HUES64 (cell line): ENCODE results near the gene PRKAG2.

Experiments used
- H3K27ac ChIP-seq: 2 replicates; pipeline ENCODE4 v1.7.0; 2013; ENCODE audit warnings: low read depth, low read length, inconsistent platforms
- H3K27me3 ChIP-seq: 2 replicates; pipeline ENCODE4 v1.6.1; 2013; ENCODE audit warnings: mild to moderate bottlenecking, low read length; ENCODE audit not compliant: insufficient read depth
- H3K36me3 ChIP-seq: 2 replicates; pipeline ENCODE4 v1.6.1; 2013; ENCODE audit warnings: mild to moderate bottlenecking, low read length; ENCODE audit not compliant: insufficient read depth
- H3K4me1 ChIP-seq: 2 replicates; pipeline ENCODE4 v1.6.1; 2013; ENCODE audit warnings: mild to moderate bottlenecking, low read length, moderate library complexity; ENCODE audit not compliant: insufficient read depth
- H3K4me3 ChIP-seq: 2 replicates; pipeline ENCODE4 v1.5.1; 2013; ENCODE audit warnings: mild to moderate bottlenecking, low read length, moderate library complexity
- H3K9ac ChIP-seq: 2 replicates; pipeline ENCODE4 v1.6.1; 2013; ENCODE audit warnings: mild to moderate bottlenecking, low read depth, low read length
- H3K9me3 ChIP-seq: 2 replicates; pipeline ENCODE4 v1.6.1; 2013; ENCODE audit warnings: low read depth, low read length; ENCODE audit not compliant: insufficient read depth
- WGBS: fragments of 150-250, 120-280 bp; methylation state at CpG from one replicate; pipeline ENCODE4 v1.1.7; 2013; ENCODE audit warnings: missing lambda C conversion rate; 5-methylcytosine and 5-hydroxymethylcytosine counted together

PRKAG2 gene

DNA sequence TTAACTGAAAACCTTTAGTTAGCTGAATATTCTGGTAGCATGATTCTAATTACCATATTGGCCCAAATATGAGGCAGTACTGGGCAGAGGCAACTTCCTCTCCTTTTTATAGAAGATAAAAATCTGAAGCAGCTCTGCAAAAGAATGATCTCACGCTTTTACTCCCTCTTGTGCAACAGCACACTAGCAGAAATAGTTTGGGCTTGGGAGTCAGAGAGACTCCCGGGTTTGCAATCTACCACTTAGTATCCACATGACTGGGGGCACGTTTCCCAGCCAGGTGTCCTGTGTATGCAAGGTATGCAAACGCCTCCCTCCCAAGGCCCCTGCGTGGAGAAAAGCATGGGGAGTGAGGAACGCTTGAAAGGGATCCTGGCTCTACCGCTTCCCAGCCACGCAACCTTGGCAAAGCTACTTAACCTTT, 310.0 kb downstream of the PRKAG2 start:
- Histone ChIP-seq H3K4me3 (no peak overlapping the region), H3K27ac (no peak overlapping the region), H3K9ac (no peak overlapping the region), H3K36me3 (peaks cover 16% of the 10 kb centered on the region; the same call in 1 of the 2 replicates), H3K9me3 (no peaks in the 10 kb centered on the region), H3K4me1 (peaks cover 7% of the 10 kb centered on the region; the same call in 1 of the 2 replicates), H3K27me3 (no peaks in the 10 kb centered on the region)
- 36% methylated on average over 6 of the region's 8 CpGs for WGBS

DNA sequence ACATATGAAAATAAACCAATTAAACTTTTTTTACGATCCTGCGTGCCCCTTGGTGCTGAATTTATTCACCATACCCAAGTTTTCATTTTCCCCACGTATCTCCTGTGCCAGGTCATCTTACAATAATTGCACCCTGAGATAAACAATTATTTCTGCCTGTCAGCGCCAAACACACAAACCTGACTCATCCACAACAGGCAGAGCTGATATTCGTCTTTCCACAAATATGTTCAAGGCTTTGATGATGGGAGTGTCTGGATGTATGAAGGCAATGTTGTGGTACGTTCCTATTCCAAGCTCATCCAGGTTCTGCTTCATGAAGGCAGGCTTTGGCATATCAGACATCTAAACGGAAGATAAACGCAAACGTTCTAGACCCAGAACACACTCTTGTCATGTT, 311.4 kb downstream of the PRKAG2 start:
- Histone ChIP-seq H3K36me3 (peaks cover 24% of the 10 kb centered on the region; the same call in 1 of the 2 replicates), H3K9ac (no peak overlapping the region), H3K27ac (no peak overlapping the region), H3K27me3 (no peaks in the 10 kb centered on the region), H3K4me3 (no peak overlapping the region), H3K4me1 (peaks cover 7% of the 10 kb centered on the region; the same call in 1 of the 2 replicates), H3K9me3 (no peaks in the 10 kb centered on the region)
- WGBS, result 92% methylated on average over 9 of the region's 9 CpGs

DNA sequence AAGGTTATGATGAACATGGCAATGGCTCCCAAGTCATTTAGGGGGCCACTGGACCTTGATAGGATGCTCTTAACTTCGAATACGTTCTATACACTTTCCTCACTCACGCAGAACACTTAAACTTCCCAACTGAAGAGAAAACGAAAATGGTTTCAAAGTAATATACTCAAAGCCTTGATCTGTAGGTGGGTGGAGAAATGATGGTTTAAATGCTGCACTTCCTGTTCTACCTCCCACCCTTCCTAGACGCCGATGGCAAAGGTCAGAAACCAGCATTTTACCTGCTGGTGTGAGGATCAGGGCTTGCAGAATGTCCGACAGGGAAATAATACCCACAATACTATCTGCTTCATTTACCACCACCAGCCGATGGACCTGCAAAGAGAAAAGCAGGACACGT, 316.7 kb downstream of the PRKAG2 start:
- no peaks in the 10 kb centered on the region for H3K4me1 ChIP-seq
- WGBS, result 95% methylated on average over 8 of the region's 9 CpGs

DNA sequence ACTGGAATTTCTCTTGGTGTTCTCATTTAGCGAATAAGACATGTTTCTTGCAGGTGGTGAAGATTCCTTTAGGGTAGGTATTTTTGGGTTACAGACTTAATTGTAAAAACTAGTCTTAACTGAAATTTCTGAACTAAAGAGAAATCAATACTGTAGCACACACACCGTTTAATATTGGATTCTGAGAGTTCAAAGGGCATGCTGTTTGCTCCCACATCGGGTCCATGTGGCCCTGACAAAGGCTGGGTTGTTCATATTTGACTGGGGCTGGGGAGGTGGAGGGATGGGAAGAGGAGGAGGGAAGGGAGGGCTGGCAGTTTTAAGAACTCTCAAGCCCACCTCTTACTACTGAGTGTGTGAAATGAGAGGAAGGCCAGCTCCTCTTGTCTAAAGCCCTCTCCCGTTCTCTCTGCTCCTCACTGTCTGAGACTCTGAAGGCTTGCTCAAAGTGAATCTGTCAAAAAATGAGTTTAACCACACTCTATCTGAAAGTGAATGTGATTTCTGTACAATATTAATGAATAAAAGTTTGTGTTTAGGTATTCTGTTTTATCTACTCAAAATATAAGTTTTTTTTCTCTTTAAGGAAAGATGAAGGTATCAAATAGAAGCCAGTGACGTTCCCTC, 317.2 kb downstream of the PRKAG2 start:
- Histone ChIP-seq H3K4me3 (no peak overlapping the region), H3K27me3 (no peaks in the 10 kb centered on the region), H3K4me1 (no peaks in the 10 kb centered on the region), H3K36me3 (peaks cover 33% of the 10 kb centered on the region), H3K9me3 (no peaks in the 10 kb centered on the region), H3K9ac (no peak overlapping the region), H3K27ac (no peak overlapping the region)
- WGBS, result 95% methylated on average over 5 of the region's 5 CpGs

More for the DNA sequence above, 316.7 kb downstream of the PRKAG2 start:
- Histone ChIP-seq H3K27ac (no peak overlapping the region), H3K27me3 (no peaks in the 10 kb centered on the region), H3K9ac (no peak overlapping the region), H3K4me3 (no peak overlapping the region), H3K9me3 (no peaks in the 10 kb centered on the region), H3K36me3 (peaks cover 34% of the 10 kb centered on the region)

DNA sequence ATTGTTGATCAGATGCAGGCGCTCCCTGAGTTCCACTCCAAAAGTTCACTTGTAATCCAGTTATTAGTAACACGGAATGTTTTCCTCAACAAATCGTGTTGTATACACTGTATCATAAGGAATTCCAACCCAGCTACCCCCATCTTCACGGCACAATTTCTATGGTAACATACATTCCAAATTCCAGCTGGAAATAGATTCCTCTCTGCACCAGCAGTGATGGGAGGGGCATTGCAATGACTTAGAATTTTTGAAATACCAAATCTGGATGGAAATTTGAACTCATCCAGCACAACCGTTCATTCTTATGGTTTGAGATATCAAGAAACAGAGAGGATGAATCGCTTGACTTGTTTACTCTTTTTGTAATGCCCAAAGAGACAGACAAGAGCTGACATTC, 318.3 kb downstream of the PRKAG2 start:
- H3K9ac ChIP-seq, result no peak overlapping the region
- H3K36me3 ChIP-seq, result peaks cover 27% of the 10 kb centered on the region
- WGBS, result 91% methylated on average over 6 of the region's 6 CpGs
- H3K4me1 ChIP-seq, result no peaks in the 10 kb centered on the region
- H3K9me3 ChIP-seq, result no peaks in the 10 kb centered on the region
- H3K27me3 ChIP-seq, result no peaks in the 10 kb centered on the region
- no peak overlapping the region for H3K27ac ChIP-seq
- no peak overlapping the region for H3K4me3 ChIP-seq

DNA sequence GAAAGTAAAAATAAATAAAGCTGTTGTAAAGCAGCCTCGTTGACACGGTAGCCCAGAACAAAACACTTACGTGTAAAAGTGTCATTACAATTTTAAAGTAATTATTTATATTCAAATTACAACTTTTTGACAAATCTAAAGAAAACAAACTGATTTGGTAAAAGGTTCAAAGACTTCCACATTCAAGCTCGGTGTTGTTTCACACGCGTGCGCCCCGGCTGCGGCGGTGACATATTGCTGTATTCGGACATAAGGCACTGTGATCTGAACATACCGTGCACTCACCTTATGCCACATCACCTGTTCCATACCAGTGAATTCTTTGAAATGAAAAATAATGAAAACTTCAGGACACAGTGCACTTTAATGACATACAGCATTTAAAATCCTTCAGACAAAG, 320.3 kb downstream of the PRKAG2 start:
- Histone ChIP-seq H3K4me1 (no peaks in the 10 kb centered on the region), H3K4me3 (no peak overlapping the region), H3K27me3 (no peaks in the 10 kb centered on the region), H3K27ac (no peak overlapping the region), H3K36me3 (peaks cover 21% of the 10 kb centered on the region), H3K9ac (no peak overlapping the region), H3K9me3 (no peaks in the 10 kb centered on the region)
- 97% methylated on average over 9 of the region's 12 CpGs for WGBS

DNA sequence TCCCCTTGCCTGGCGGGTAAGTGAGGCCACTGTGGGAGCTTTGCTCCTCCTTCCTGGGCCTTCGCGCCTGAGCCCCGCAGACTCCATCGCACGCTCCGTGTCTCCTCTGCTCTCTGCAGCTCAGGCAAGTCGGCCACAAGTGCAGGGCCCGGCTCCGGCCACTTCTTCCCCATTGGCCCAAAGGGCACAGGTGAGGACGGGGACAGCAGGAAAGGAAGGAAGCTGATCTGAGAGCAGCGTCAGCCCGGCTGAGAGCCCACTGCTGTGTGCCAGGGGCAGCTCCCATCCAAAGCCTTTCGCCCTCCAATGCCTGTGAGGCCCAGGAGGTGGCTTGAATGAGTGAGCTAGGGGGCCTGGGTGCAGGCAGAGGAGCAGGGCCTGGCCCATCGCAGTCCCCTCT, 323.6 kb downstream of the PRKAG2 start:
- 84% methylated on average over 15 of the region's 15 CpGs for WGBS

DNA sequence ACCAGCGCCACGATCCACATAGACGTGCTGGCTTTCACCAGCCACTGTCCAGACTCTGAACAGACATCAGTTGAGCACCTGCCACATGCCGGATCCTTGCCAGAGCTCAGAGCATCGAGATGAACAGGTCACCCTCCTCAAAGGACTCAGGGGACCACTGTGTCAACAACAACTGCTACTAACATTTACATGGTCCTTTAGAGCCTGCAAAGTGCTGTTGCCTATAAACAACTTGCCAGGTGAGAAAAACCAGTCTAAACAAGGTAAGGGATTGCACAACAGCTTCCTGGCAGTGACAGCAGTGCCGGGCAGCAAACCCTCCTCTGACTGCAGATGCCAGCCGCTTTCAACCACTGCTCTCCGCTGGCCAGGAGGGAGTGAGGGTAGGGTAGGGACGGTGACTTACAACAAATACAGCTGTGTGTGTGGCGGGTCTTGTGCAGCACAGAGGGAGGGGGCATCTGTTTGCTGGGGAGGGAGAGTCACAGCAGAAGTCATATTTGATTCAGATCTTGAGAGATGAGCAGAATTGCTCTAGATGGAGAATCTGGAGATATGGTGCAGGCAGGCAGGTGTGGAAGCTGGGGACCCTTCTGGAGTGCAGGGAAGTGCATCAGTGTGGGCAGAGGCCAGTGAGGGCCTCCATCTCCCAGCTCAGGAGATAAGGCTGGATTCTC, 324.4 kb downstream of the PRKAG2 start:
- Histone ChIP-seq H3K27me3 (no peaks in the 10 kb centered on the region), H3K9ac (no peak overlapping the region)
- WGBS, result 87% methylated on average over 10 of the region's 10 CpGs

More for the DNA sequence above, 323.6 kb downstream of the PRKAG2 start:
- no peaks in the 10 kb centered on the region for H3K9me3 ChIP-seq
- H3K4me3 ChIP-seq, result no peak overlapping the region
- no peak overlapping the region for H3K9ac ChIP-seq
- H3K27me3 ChIP-seq, result no peaks in the 10 kb centered on the region
- no peaks in the 10 kb centered on the region for H3K4me1 ChIP-seq
- H3K36me3 ChIP-seq, result peaks cover 4% of the 10 kb centered on the region; the same call in 1 of the 2 replicates
- H3K27ac ChIP-seq, result no peak overlapping the region

DNA sequence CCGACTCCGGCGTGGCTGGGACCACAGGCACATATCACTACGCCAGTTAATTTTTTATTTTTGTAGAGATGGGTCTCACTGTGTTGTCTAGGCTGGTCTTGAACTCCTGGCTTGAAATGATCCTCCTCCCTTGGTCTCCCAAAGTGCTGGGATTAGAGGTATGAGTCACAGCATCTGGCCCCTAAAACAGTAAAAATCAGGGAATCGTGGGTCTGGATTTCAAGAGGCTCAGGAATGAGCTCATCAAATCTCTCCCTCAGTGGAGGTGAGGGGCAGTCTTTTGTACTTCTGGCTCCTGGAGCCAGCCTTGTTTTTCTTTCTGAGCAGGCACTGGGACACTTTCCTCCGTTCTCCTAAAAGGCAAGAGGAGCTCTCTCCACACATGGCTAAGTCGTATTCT, 325.1 kb downstream of the PRKAG2 start:
- WGBS, result 92% methylated on average over 7 of the region's 7 CpGs
- no peak overlapping the region for H3K4me3 ChIP-seq
- H3K4me1 ChIP-seq, result no peaks in the 10 kb centered on the region
- peaks cover 1% of the 10 kb centered on the region; the same call in 1 of the 2 replicates for H3K36me3 ChIP-seq
- no peak overlapping the region for H3K9ac ChIP-seq
- H3K27me3 ChIP-seq, result no peaks in the 10 kb centered on the region
- no peak overlapping the region for H3K27ac ChIP-seq
- H3K9me3 ChIP-seq, result no peaks in the 10 kb centered on the region

More for the DNA sequence above, 324.4 kb downstream of the PRKAG2 start:
- Histone ChIP-seq H3K4me3 (no peak overlapping the region), H3K4me1 (no peaks in the 10 kb centered on the region), H3K36me3 (peaks cover 4% of the 10 kb centered on the region; the same call in 1 of the 2 replicates), H3K9me3 (no peaks in the 10 kb centered on the region), H3K27ac (no peak overlapping the region)

DNA sequence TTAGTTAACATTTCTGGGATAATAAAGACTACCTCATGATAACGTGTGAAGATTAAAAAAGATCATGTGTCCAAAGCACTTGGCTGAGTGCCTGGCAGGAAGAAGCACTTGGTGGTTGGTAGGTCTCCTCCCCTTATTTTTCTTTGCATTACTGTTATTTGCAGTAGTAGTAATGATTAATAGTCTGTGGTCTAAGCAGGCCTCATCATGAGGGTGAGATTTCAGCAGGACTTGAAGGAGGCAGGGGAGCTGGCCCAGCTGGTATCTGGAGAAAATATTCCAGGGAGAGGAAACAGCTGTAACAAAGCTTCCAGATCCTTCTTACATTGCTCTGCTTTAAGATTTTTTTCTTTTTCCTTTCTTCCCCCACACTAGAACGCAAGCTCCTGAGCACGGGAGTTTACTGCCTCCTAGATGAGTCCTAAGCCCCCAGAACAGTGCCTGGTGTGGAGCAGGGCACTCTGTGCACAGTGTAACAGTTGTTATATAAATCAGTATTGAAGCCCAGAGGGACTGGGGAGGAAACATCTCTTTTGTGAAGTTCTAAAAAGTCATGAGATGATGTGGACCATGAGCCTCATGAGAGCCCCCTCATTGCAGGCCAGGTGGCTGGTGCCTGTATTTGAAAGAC, 326.1 kb downstream of the PRKAG2 start:
- Histone ChIP-seq H3K4me3 (no peak overlapping the region), H3K27ac (no peak overlapping the region), H3K9ac (no peak overlapping the region), H3K27me3 (no peaks in the 10 kb centered on the region), H3K4me1 (no peaks in the 10 kb centered on the region), H3K36me3 (no peaks in the 10 kb centered on the region), H3K9me3 (no peaks in the 10 kb centered on the region)
- WGBS, result 61% methylated on average over 3 of the region's 3 CpGs

DNA sequence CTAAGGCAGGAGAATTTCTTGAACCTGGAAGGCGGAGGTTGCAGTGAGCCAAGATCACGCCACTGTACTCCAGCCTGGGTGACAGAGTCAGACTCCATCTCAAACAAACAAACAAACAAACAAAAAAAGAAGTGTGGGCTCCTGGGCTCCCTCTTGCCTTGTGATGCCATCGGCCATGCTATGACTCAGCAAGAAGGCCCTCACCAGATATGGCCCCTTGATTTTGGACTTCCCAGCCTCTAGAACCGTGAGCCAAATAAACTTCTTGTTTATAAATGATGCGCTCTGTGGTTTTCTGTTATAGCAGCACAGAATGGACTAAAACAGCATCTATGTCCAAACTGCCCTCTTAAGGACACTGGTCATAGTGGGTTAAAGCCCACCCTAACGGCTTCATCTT, 327.3 kb downstream of the PRKAG2 start:
- Histone ChIP-seq H3K9me3 (no peaks in the 10 kb centered on the region), H3K4me3 (no peak overlapping the region), H3K9ac (no peak overlapping the region), H3K4me1 (no peaks in the 10 kb centered on the region), H3K27me3 (no peaks in the 10 kb centered on the region), H3K36me3 (no peaks in the 10 kb centered on the region), H3K27ac (no peak overlapping the region)
- WGBS, result 94% methylated on average over 6 of the region's 6 CpGs
